Loucy (cell line): Measurements from ENCODE around the gene ETV5.

Source experiments
- H2AFZ ChIP-seq: fragments of 200-600 bp; sonication (generic); 2 replicates; pipeline ENCODE4 v1.6.0; 2016; ENCODE audit warnings: antibody characterized with exemption, mild to moderate bottlenecking, low read length, moderate library complexity
- H3F3A ChIP-seq: fragments of 200-600 bp; 2 replicates; pipeline ENCODE4 v1.6.0; 2016; ENCODE audit warnings: antibody characterized with exemption, low read depth, mild to moderate bottlenecking
- H3K27me3 ChIP-seq: fragments of 200-600 bp; sonication (generic); 2 replicates; pipeline ENCODE4 v1.6.1; 2014; ENCODE audit warnings: low read length, mild to moderate bottlenecking; ENCODE audit not compliant: insufficient read depth, poor library complexity, severe bottlenecking
- H3K36me3 ChIP-seq: fragments of 200-600 bp; sonication (generic); 2 replicates; pipeline ENCODE4 v1.6.1; 2016; ENCODE audit warnings: low read length; ENCODE audit not compliant: insufficient read depth
- H3K4me1 ChIP-seq: fragments of 200-600 bp; sonication (generic); 2 replicates; pipeline ENCODE4 v1.5.1; 2014; ENCODE audit warnings: low read length, mild to moderate bottlenecking; ENCODE audit not compliant: insufficient read depth, poor library complexity, severe bottlenecking
- H3K4me2 ChIP-seq: fragments of 200-600 bp; sonication (generic); 2 replicates; pipeline ENCODE4 v1.6.0; 2014; ENCODE audit warnings: antibody characterized with exemption, low read length, low read depth, mild to moderate bottlenecking; ENCODE audit not compliant: poor library complexity, severe bottlenecking
- H3K4me3 ChIP-seq: fragments of 200-600 bp; sonication (generic); 2 replicates; pipeline ENCODE4 v1.5.1; 2014; ENCODE audit warnings: low read length, mild to moderate bottlenecking, mixed read lengths; ENCODE audit not compliant: poor library complexity, severe bottlenecking
- H3K79me2 ChIP-seq: fragments of 200-600 bp; sonication (generic); 2 replicates; pipeline ENCODE4 v1.6.1; 2014; ENCODE audit warnings: low read length; ENCODE audit not compliant: insufficient read depth
- H3K9ac ChIP-seq: fragments of 200-600 bp; sonication (generic); 2 replicates; pipeline ENCODE4 v1.6.0; 2014; ENCODE audit warnings: mild to moderate bottlenecking, low read depth, low read length, moderate library complexity; ENCODE audit not compliant: poor library complexity, severe bottlenecking
- H3K9me2 ChIP-seq: fragments of 200-600 bp; sonication (generic); replicated peaks from 2 replicates; pipeline ENCODE4 v1.6.1; 2016; ENCODE audit warnings: low read depth, low read length, mixed read lengths
- H3K9me3 ChIP-seq: fragments of 200-600 bp; sonication (generic); 2 replicates; pipeline ENCODE4 v1.6.1; 2014; ENCODE audit warnings: mild to moderate bottlenecking, antibody characterized with exemption, low read length, low read depth; ENCODE audit not compliant: insufficient read depth
- H4K20me1 ChIP-seq: fragments of 200-600 bp; sonication (generic); 2 replicates; pipeline ENCODE4 v1.6.0; 2014; ENCODE audit warnings: antibody characterized with exemption, low read length, mild to moderate bottlenecking; ENCODE audit not compliant: insufficient read depth, poor library complexity, severe bottlenecking
- EZH2phosphoT487 ChIP-seq: fragments of 200-600 bp; IDR thresholded peaks from 2 replicates; pipeline ENCODE4 v1.6.1; 2018; ENCODE audit warnings: antibody characterized with exemption, mild to moderate bottlenecking, moderate library complexity, borderline replicate concordance
- TF ChIP-seq, protein P1 (sequence below): fragments of 200-600 bp; sonication (generic); conservative IDR thresholded peaks from 2 replicates; pipeline ENCODE4 v1.5.1; 2014; ENCODE audit warnings: mild to moderate bottlenecking, antibody characterized with exemption, low read length

ETV5 gene

DNA sequence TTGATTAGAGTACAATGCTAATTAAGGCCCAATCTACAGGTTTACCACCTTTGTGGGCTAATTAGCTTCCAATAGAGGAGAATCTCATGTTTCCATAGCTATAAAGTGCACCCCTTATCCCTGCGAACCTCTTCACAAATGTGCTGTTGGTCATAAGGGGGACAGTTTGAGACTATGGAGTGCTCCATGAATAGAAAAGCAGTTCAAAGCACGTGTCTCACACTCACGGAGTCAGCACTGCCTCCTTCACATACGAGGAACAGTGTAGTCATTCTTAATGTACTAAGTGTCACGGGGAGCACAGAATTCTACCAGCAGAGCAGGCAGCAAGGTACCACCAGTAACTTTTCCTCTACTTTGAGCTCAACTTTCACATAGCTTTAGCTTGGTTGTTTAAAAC lies 62.1 kb downstream of the ETV5 start:
- TF ChIP-seq, protein P1, sequence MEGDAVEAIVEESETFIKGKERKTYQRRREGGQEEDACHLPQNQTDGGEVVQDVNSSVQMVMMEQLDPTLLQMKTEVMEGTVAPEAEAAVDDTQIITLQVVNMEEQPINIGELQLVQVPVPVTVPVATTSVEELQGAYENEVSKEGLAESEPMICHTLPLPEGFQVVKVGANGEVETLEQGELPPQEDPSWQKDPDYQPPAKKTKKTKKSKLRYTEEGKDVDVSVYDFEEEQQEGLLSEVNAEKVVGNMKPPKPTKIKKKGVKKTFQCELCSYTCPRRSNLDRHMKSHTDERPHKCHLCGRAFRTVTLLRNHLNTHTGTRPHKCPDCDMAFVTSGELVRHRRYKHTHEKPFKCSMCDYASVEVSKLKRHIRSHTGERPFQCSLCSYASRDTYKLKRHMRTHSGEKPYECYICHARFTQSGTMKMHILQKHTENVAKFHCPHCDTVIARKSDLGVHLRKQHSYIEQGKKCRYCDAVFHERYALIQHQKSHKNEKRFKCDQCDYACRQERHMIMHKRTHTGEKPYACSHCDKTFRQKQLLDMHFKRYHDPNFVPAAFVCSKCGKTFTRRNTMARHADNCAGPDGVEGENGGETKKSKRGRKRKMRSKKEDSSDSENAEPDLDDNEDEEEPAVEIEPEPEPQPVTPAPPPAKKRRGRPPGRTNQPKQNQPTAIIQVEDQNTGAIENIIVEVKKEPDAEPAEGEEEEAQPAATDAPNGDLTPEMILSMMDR, result no peak
- TF ChIP-seq EZH2phosphoT487, result no peak
- no peak overlapping the region for H3K9ac ChIP-seq
- no peaks in the 10 kb centered on the region for H3K9me2 ChIP-seq
- H3K9me3 ChIP-seq, result no peaks in the 10 kb centered on the region
- H3K36me3 ChIP-seq, result peaks cover 24% of the 10 kb centered on the region; the same call in 1 of the 2 replicates
- no peaks in the 10 kb centered on the region for H3K4me1 ChIP-seq
- no peak overlapping the region for H3K4me3 ChIP-seq
- no peaks in the 10 kb centered on the region for H4K20me1 ChIP-seq
- no peaks in the 10 kb centered on the region for H3K27me3 ChIP-seq
- no peak overlapping the region for H3K4me2 ChIP-seq
- H3F3A ChIP-seq, result no peaks in the 10 kb centered on the region
- no peak overlapping the region for H2AFZ ChIP-seq
- H3K79me2 ChIP-seq, result no peaks in the 10 kb centered on the region

DNA sequence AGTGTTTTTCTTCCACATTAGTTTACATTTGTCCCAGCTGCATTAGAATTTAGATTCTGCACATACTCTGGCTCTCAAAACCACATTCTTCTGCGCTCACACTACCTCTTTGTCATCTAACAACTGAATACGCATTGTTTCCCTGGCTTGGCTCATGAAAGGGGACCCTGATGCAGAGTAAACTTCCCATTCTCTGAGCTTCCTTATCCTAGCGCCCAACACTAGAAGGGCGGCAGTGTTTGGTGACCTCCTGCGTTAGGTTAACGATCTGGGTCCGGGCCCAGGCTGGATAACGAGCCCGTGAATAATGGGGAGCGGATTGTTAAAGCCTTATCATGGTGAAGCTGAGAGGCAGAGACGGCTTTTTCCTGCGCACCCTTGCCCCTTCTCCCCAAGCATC lies 63.9 kb downstream of the ETV5 start:
- no peaks in the 10 kb centered on the region for H3K4me1 ChIP-seq
- no peak overlapping the region for H3K4me2 ChIP-seq
- H4K20me1 ChIP-seq, result no peaks in the 10 kb centered on the region
- peaks cover 9% of the 10 kb centered on the region; the same call in 1 of the 2 replicates for H3K36me3 ChIP-seq
- TF ChIP-seq, protein P1, result no peak
- TF ChIP-seq EZH2phosphoT487, result no peak
- H3K27me3 ChIP-seq, result no peaks in the 10 kb centered on the region
- H3K79me2 ChIP-seq, result no peaks in the 10 kb centered on the region
- no peak overlapping the region for H2AFZ ChIP-seq
- H3F3A ChIP-seq, result no peaks in the 10 kb centered on the region
- H3K4me3 ChIP-seq, result no peak overlapping the region
- no peak overlapping the region for H3K9ac ChIP-seq
- H3K9me2 ChIP-seq, result no peaks in the 10 kb centered on the region
- H3K9me3 ChIP-seq, result no peaks in the 10 kb centered on the region

- Histone ChIP-seq H4K20me1 (no peaks in the 10 kb centered on the region), H2AFZ (no peak overlapping the region), H3K9me3 (no peaks in the 10 kb centered on the region), H3K4me2 (no peak overlapping the region), H3K9me2 (no peaks in the 10 kb centered on the region), H3K27me3 (no peaks in the 10 kb centered on the region), H3K36me3 (peaks cover 9% of the 10 kb centered on the region; the same call in 1 of the 2 replicates), H3K79me2 (no peaks in the 10 kb centered on the region), H3K4me1 (no peaks in the 10 kb centered on the region), H3K4me3 (no peak overlapping the region), H3F3A (no peaks in the 10 kb centered on the region), H3K9ac (no peak overlapping the region)
- TF ChIP-seq, protein P1, result no peak
- TF ChIP-seq EZH2phosphoT487, result no peak
Measured at GRCh38 chr3:186044427-186044826, 64.5 kb downstream of the ETV5 start.
